Measurements from ENCODE around the gene PPID. TPM values are rescaled to one million over a fixed set of nuclear protein-coding genes. Genes with fewer than 3 reads are reported as not detected.
A peak's percentile ranks its signal among the peaks of the same experiment; 100 is the strongest.

PPID gene
- total and polyA plus RNA-seq, 2 of the 13 experiments (the other 11 are each of a cell fraction or from before 2014, with no cell fraction given), result 15.4 to 63.4 TPM

GRCh38 chr4:158671915-158672806 is 51.0 kb downstream of the PPID start, which contains the start of gene ETFDH (continued):
- TF ChIP-seq GMEB1 (CRISPR knock-in tag; IDR thresholded peaks at IDR 0.05; ENCODE audit: borderline replicate concordance) (peak; percentile 95), PHF8 (CRISPR knock-in tag; IDR thresholded peaks at IDR 0.05) (peak; percentile 65), CHCHD3 (CRISPR knock-in tag; IDR thresholded peaks at IDR 0.05) (no peak), TFAP4 (IDR thresholded peaks at IDR 0.05; ENCODE audit: borderline replicate concordance, low read depth) (peak; percentile 21; the same call in 1 of the 2 replicates), ZXDC (CRISPR knock-in tag; IDR thresholded peaks at IDR 0.05) (no peak), CSRNP1 (CRISPR knock-in tag; IDR thresholded peaks at IDR 0.05) (peak; percentile 42; the same call in 1 of the 2 replicates), SMAD3 (CRISPR knock-in tag; IDR thresholded peaks at IDR 0.05) (peak; percentile 91), ZNF790 (CRISPR knock-in tag; IDR thresholded peaks at IDR 0.05; ENCODE audit: borderline replicate concordance) (no peak), SUZ12 (IDR thresholded peaks at IDR 0.05; ENCODE audit: low read depth, low read length) (peak; percentile 73), NBN (conservative IDR thresholded peaks at IDR 0.05) (no peak), MNT (IDR thresholded peaks at IDR 0.05) (peak; percentile 64), HNRNPUL1 (IDR thresholded peaks at IDR 0.05; ENCODE audit: low read depth, low read length) (no peak), ZSCAN20 (CRISPR knock-in tag; IDR thresholded peaks at IDR 0.05; ENCODE audit: borderline replicate concordance) (no peak; the same call in 1 of the 2 replicates), ZHX1 (CRISPR knock-in tag; IDR thresholded peaks at IDR 0.05; ENCODE audit: low read depth) (peak; percentile 70; the same call in 1 of the 2 replicates)

Measured in HepG2 (cell line).